HG02610 (cell line): ENCODE results near the gene CXXC5.

Experiments used
- ATAC-seq: cut with Tn5 transposase; IDR thresholded peaks from one replicate; pipeline ENCODE4 v1.9.1; 2021; ENCODE audit warnings: mild to moderate bottlenecking, moderate library complexity; ENCODE audit not compliant: unreplicated experiment

The CXXC5 gene

GRCh38 chr5:139664086-139664693 is 16.0 kb downstream of the CXXC5 start:
- ATAC-seq: peak; percentile 56

GRCh38 chr5:139664727-139665351 is 16.7 kb downstream of the CXXC5 start:
- ATAC-seq: no peak

DNA sequence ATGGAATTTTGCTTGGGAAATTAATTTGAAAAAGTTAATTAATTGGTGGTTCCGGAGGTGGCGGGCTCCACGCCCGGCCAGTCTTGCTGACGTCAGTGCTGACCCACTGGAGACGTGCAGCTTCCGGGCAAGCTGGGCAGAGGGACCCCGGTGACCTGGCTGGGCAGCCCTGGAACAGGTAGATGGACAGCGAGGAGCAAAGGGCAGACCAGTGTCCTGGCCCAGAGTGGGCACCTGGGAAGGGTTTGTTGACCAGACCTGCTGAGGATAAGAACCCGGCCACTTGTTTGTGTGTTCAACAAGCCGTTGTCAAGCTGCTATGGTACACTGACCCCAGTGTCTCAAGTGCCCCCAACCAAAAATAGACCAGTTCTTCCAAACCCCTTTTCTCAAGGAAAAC is 17.5 kb downstream of the CXXC5 start:
- ATAC-seq: no peak

DNA sequence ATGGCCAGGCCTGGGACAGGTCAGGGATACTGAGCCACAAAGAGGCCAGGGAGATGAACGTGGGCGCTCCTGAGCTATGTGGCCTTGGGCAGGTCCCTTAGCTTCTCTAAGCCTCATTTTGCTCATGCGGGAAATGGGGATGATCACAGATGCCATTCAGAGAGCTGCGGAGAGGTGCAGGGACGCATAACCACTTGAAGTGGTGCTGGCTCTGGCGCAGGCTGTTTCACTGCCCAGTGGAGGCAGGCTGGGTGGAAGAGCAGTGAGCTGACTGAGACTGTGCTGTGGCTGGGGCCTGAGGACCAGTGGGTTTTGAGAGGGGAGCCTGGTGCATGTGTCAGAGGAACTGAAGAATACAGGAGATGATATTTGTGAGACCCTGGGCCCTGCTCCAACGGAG is 18.4 kb downstream of the CXXC5 start:
- no peak for ATAC-seq

DNA sequence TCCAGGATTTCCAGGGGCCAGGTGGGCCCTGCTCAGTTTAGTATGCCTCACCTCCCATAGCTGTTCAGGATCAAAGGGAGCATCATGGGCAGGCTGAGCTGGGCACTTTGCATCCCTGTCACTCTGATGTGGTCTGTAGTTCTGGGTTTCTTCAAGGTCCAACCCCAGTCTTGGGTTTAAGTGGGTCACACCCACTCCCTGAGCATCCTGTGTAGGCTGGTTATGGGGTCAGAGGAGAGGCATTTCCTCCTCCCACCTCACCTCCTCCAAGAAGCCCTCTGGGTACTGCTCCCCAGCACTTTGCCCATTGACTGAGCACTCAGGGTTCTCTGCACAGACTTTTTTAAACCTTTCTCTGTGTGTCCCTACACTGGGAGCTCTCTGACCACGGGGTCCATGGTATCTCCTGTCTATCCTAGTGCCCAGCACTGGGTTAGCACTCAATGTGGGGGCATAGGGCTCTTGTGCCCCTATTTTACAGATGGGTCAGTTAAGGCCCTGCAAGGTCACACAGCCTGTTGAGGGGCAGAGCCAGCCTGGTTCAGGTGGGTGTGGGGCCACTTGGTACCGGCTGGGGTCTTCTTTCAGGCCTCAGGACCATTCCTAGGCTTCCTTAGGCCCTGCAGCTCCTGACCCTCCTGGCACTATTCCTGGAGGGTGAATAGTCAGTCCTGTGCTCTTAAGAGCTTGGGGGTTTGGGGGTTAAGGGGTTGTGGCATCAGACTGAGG is 19.0 kb downstream of the CXXC5 start:
- ATAC-seq: no peak

- ATAC-seq: no peak
Measured at GRCh38 chr5:139667730-139668063, 19.5 kb downstream of the CXXC5 start.

DNA sequence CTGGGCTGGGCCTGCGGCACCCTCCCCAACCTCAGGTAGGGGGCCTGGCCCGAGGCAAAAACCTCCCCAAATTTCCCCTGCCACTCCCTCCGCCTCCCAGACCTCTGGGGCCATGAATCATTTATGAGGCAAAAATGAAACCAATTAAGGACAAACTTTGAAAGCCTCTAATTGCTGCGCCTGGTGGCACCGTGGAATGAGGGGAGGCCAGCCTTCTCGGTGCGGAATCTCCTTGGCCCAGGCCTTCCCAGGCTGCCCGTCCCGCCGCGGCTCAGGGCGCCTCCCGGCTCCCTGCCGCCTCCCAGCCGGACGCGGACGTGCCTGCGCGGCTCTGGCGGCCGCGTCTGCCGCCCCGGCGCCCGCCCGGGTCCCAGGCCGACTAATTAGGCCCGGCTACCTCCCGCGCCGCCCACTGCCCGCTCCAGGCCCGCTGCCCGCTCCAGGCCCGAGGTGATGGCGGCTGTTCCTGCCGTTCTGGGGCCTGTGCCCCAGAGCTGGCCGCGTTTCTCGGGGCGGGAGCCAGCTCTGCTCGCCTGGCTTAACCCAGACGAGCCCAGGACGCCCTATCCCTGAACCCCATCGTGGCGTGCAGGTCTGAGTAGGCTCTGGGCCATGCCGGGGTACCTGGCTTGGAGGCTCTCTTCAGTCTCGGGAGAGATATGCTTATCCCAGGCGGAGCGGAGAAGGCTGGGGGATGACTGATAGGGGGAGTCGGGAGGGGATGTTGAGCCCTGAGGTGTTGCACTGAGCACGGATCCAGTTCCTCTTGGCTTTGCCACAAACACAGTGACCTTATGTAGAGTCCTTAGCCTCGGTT is 20.1 kb downstream of the CXXC5 start:
- ATAC-seq: no peak

DNA sequence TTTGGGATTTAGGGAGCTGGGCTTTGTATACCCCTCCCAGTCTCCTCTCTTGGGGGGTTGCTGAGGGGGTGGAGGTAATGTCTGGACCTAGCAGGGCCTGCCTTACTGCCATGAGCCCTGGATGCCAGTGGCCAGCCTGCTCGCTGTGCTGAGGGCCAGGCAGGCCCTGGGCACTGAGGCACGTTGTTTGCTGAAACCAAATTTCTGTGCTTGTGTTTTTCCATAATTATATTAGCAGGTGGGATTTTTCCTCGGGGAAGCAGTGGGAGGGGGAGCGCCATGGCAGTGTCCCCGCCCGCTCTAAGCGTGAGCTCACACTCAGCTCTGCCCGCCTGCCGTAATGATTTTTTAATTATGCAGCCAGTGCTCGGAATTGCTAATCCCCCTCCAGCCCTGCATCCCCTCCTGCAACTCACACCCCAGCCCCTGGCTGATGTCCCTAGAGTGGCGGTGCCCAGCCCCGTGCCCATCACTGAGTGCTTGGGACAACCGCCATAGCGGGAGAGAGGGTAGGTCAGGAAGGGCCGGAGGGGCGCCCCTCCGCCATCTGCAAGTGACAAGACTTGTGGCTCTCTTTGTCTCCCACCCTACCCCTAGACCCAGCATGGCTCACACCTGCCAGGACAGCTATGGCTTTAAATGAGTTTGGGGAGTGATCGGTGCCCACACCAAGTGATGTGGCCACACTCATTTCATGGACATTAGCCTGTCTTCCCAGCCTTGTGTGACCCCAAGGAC is 20.9 kb downstream of the CXXC5 start:
- ATAC-seq: no peak

GRCh38 chr5:139669662-139670368 is 21.7 kb downstream of the CXXC5 start:
- ATAC-seq: peak; percentile 27

DNA sequence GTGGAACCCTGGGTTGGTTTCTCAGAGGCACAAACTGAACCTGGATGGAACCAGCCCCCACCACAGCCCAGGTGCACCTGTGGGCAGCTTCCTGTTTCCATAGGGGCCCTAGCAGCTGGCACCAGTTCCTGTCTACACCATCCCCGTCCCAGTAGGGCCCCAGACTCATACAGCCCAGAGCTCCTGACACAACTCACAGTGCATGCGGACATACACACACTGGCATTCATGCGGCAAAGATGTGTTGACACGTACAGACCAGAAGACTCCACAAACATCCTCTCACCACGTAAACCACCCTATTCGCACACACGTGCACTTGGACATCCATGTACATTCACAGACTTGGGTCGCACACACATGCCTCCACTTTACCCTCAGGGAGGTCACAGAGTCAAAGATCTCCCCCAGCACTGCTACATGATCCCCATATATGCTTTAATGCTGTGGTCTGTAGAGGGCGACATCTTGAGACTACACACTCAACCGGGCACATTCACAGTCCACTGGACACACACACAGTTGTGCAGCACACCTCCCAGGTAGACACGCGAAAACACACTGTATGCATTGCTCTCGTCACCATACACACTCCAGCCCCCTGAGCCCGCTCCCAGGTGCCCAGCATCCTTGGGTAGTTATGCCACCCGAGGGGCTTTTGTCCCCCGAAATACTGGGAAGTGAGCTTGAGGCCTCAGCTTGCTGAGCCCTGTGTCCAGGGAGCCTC is 22.4 kb downstream of the CXXC5 start:
- ATAC-seq: peak; percentile 30

GRCh38 chr5:139671096-139671841 is 23.1 kb downstream of the CXXC5 start:
- ATAC-seq: no peak

- no peak for ATAC-seq
Measured at GRCh38 chr5:139675213-139675612, 27.1 kb downstream of the CXXC5 start.

DNA sequence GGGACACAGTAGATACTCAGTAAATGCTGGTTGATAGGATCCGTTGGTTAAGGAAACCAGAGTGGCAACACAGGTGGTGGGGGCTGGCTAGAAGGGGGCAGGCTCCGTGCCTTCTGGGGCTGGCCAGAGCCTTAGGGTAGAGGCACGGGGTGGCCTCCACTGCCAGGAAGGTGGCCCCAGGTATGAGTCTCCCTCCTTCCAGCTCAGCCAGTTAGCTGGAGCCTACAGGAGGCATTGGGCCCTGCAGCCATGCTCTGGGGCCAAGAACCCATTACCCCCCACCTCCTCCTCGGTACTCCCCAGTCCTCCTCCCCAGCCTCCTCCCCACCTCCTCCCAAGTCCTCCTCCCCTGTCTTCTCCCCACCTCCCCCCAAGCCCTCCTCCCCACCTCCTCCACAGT is 27.7 kb downstream of the CXXC5 start:
- ATAC-seq: no peak

DNA sequence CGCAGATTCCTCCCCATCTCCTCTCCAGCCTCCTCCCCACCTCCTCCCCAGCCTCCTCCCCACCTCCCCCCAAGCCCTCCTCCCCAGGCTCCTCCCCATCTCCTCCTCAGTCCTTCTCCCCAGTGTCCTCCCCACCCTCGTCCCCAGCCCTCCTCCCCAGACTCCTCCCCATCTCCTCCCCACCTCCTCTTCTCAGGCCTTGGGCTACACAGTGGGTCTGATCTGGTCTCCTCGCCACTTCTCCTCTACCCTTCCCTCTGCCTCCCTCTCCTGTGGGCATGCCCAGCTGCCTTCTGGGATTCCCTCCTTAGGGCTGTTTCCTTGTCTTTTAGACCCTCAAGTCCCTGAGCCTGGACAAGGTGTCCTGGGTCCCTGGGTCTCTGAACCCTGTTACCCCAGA is 28.3 kb downstream of the CXXC5 start:
- no peak for ATAC-seq

- no peak for ATAC-seq
Measured at GRCh38 chr5:139676951-139677735, 29.0 kb downstream of the CXXC5 start.

- no peak for ATAC-seq
Measured at GRCh38 chr5:139677736-139678613, 29.8 kb downstream of the CXXC5 start.
